Smooth muscle cell (in vitro differentiated cells): ENCODE measurements around the gene MGLL. TPM values are rescaled to one million over a fixed set of nuclear protein-coding genes. Genes with fewer than 3 reads are reported as not detected.

Source experiments
- DNase-seq: peaks from one replicate; lab custom pipeline; 2025; ENCODE audit not compliant: unreplicated experiment; lab: John Stamatoyannopoulos, UW
- H2AFZ ChIP-seq: fragments of 200-600 bp; sonication (generic); 2 replicates; pipeline ENCODE4 v1.6.0; 2016; ENCODE audit warnings: antibody characterized with exemption, low read depth, mild to moderate bottlenecking
- H3F3A ChIP-seq: fragments of 200-600 bp; sonication (generic); 2 replicates; pipeline ENCODE4 v1.6.0; 2017; ENCODE audit warnings: antibody characterized with exemption, low read depth
- H3K27ac ChIP-seq: fragments of 200-600 bp; sonication (generic); 2 replicates; pipeline ENCODE4 v1.5.1; 2016; ENCODE audit warnings: low read depth, mild to moderate bottlenecking
- H3K27me3 ChIP-seq: fragments of 200-600 bp; sonication (generic); 2 replicates; pipeline ENCODE4 v1.6.1; 2016; ENCODE audit warnings: low read depth, mild to moderate bottlenecking
- H3K36me3 ChIP-seq: fragments of 200-600 bp; sonication (generic); 2 replicates; pipeline ENCODE4 v1.5.1; 2016; ENCODE audit warnings: low read depth
- H3K4me1 ChIP-seq: fragments of 200-600 bp; sonication (generic); 2 replicates; pipeline ENCODE4 v1.5.1; 2016; ENCODE audit warnings: low read depth
- H3K4me2 ChIP-seq: fragments of 200-600 bp; sonication (generic); 2 replicates; pipeline ENCODE4 v1.6.0; 2016; ENCODE audit warnings: mild to moderate bottlenecking
- H3K4me3 ChIP-seq: fragments of 200-600 bp; sonication (generic); 2 replicates; pipeline ENCODE4 v1.5.1; 2016; ENCODE audit warnings: mild to moderate bottlenecking
- H3K79me2 ChIP-seq: fragments of 200-600 bp; sonication (generic); 2 replicates; pipeline ENCODE4 v1.6.0; 2016; ENCODE audit warnings: low read depth, mild to moderate bottlenecking
- H3K9ac ChIP-seq: fragments of 200-600 bp; sonication (generic); 2 replicates; pipeline ENCODE4 v1.6.0; 2016; ENCODE audit warnings: low read depth
- H3K9me3 ChIP-seq: fragments of 200-600 bp; sonication (generic); replicated peaks from 2 replicates; pipeline ENCODE4 v1.5.1; 2016; ENCODE audit warnings: low read depth
- H4K20me1 ChIP-seq: fragments of 200-600 bp; sonication (generic); 2 replicates; pipeline ENCODE4 v1.6.0; 2016; ENCODE audit warnings: low read depth
- CTCF ChIP-seq: fragments of 200-600 bp; sonication (generic); IDR thresholded peaks from 2 replicates; pipeline ENCODE4 v1.5.1; 2017; ENCODE audit warnings: borderline replicate concordance, mild to moderate bottlenecking, antibody characterized with exemption; ENCODE audit not compliant: insufficient read depth, poor library complexity, severe bottlenecking
- WGBS: methylation state at CpG from one replicate; pipeline ENCODE4 v1.1.7; 2016; ENCODE audit warnings: low lambda C conversion rate; 5-methylcytosine and 5-hydroxymethylcytosine counted together
- polyA plus RNA-seq: library from polyadenylated mRNA; unstranded; fragments of >200 nt; fragmentation: Nextera tagmentation; extraction: Ambion mirVana; gene quantifications from 2 replicates; pipeline ENCODE4 v1.2.1, GENCODE V29; 2016
- total RNA-seq: library from RNA; depleted of rRNA; stranded (reverse); fragments of >200 nt; gene quantifications from 2 replicates; pipeline ENCODE4 v1.2.3, GENCODE V29; 2014

The MGLL gene
- total and polyA plus RNA-seq, 2 experiments from 2014 or later, result 13.6 to 22.5 TPM

DNA sequence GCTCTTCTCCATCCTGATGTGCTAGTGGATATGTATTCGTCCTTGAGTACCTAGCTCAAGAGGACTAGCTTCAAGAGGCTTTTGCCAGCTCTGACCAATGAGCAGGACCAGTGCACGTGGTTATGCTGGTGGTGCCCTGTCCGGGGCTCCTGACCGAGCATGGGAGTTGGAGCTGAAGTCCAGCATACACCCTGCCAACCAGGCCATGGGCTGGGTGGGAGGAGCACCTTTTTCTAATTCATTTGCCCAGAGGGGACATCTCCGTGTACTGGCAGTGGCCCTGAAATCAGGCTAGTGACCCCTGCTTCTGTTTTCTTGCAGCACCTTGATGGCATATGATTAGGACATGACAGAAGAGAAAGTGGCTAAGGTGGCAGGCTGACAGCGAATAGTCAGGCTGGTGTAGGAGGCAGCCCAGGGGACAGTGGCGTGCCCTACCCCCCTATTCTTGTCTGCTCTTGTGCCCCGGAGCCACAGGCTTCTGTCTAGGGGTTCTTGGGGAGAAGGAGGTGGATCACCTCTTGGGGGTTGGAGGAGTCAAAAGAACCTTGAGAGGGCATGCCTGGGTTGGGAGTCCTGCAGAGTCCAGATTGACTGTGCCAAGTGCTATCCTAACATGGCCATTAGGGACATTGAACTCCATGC is 176.8 kb downstream of the MGLL start:
- H3K4me3 ChIP-seq, result no peak overlapping the region
- TF ChIP-seq CTCF, result no peak
- WGBS, result 88% methylated on average over 8 of the region's 8 CpGs
- no peaks in the 10 kb centered on the region for H3F3A ChIP-seq
- H3K36me3 ChIP-seq, result no peaks in the 10 kb centered on the region
- no peaks in the 10 kb centered on the region for H3K4me1 ChIP-seq
- no peak for DNase-seq
- H4K20me1 ChIP-seq, result no peaks in the 10 kb centered on the region
- no peaks in the 10 kb centered on the region for H3K9me3 ChIP-seq
- H3K27me3 ChIP-seq, result no peaks in the 10 kb centered on the region
- no peak overlapping the region for H3K4me2 ChIP-seq
- H2AFZ ChIP-seq, result no peak overlapping the region
- no peaks in the 10 kb centered on the region for H3K79me2 ChIP-seq
- H3K27ac ChIP-seq, result no peak overlapping the region
- H3K9ac ChIP-seq, result no peak overlapping the region

- Histone ChIP-seq H3F3A (no peaks in the 10 kb centered on the region), H2AFZ (no peak overlapping the region), H4K20me1 (no peaks in the 10 kb centered on the region), H3K9ac (no peak overlapping the region), H3K27me3 (no peaks in the 10 kb centered on the region), H3K27ac (no peak overlapping the region), H3K79me2 (no peaks in the 10 kb centered on the region), H3K4me1 (no peaks in the 10 kb centered on the region), H3K9me3 (no peaks in the 10 kb centered on the region), H3K36me3 (no peaks in the 10 kb centered on the region), H3K4me3 (no peak overlapping the region), H3K4me2 (no peak overlapping the region)
- DNase-seq, result no peak
- WGBS, result 91% methylated on average over 5 of the region's 5 CpGs
- no peak for TF ChIP-seq CTCF
Observed at GRCh38 chr3:127644641-127645370, 177.5 kb downstream of the MGLL start.

DNA sequence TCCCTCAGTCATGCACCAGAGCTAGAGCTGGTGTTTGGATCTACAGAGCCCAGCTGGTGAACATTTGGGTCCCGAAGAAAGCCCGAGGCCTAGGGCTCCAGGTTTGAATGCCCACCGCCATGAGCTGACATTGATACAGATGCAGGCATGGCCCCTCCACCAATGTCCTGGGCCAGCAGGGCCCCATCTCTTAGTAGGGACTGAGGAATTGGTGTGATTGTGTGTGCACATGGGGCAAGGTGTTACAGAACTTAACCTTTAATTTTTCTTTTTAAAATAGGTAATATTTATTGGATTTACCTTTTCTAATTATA is 182.3 kb downstream of the MGLL start:
- Histone ChIP-seq H3K4me1 (no peaks in the 10 kb centered on the region), H3K4me2 (no peak overlapping the region), H3K27ac (no peak overlapping the region), H4K20me1 (no peaks in the 10 kb centered on the region), H3K9me3 (no peaks in the 10 kb centered on the region), H3F3A (no peaks in the 10 kb centered on the region), H3K4me3 (no peak overlapping the region), H3K79me2 (no peaks in the 10 kb centered on the region), H2AFZ (no peak overlapping the region), H3K36me3 (no peaks in the 10 kb centered on the region), H3K27me3 (no peaks in the 10 kb centered on the region), H3K9ac (no peak overlapping the region)
- DNase-seq, result no peak
- no peak for TF ChIP-seq CTCF
- 96% methylated on average over 3 of the region's 3 CpGs for WGBS
